Measurements from ENCODE around the gene FRMD4B.

Gene FRMD4B

DNA sequence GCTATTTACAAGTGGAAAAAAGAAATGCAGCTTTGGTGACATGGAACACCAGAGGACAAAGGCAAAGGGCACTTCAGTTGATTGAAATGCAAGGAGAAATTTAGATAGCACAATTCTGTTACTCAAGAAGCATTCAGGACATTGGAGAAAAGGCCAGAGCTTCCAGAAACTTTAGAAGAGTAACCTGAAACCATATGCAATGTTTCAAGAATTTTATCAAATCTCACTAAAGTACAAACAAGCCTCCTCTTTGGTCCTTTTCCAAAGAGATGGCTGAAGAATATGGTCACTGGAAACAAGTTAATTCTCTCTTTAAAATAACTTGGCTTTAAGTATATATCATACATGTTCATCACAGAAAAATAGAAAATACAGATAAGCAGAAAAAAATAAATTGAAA is 248.9 kb downstream of the FRMD4B start:
- no peak for DNase-seq

DNA sequence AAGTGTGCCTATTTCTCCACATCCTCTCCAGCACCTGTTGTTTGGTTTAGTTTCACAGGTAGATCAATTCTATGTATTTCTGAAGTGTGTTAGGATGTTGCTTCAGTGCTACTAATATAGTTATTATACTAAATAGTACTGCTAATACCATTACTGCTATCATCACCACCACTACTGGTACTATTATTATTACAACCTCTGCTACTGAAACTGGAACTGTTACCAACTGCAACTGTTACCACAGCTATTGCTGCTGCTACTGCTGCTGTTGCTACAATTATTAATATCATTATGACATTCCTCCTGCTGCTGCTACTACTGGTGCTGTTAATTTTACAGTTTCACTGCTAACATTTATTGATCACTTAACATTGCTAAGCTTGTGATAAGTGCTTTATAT is 255.2 kb downstream of the FRMD4B start:
- DNase-seq, result no peak

DNA sequence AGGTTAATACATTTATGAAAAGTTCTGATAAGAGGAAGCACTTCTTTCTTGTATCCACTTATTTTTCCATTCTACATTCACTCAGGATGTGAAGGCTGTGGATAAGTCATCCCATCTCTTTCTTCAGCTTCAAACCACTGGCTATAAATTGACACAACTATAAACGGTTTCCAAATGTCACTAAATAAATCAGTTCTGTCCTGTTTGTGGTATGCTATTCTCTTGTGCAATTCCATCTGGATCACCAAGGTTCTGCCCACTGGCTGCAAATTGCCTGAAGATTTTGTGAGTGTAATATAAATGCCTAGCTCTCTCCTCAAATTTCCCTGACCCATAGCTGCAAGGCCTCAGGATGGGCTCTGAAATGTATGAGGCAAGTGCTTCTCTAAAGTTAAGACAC is 256.4 kb downstream of the FRMD4B start:
- no peak for DNase-seq

DNA sequence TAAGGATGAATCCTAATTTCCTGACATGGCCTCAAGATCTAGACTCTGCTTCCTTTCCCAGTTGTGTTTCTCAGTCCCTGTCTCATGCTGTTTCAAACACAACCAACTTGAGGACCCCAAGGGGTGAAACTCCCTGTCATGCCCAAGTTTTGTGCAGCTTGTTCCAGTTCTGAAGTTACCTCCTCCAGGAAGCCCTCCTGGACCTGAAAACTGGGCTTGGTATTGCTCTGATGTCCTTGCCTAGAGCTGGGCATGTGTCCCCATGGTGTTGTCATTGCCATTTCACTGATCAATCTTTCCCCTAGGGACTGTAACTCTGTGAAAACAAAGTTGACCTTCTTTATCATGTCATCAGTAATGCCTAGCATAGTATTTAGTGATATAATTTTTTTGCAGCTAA is 257.4 kb downstream of the FRMD4B start:
- no peak for DNase-seq

DNA sequence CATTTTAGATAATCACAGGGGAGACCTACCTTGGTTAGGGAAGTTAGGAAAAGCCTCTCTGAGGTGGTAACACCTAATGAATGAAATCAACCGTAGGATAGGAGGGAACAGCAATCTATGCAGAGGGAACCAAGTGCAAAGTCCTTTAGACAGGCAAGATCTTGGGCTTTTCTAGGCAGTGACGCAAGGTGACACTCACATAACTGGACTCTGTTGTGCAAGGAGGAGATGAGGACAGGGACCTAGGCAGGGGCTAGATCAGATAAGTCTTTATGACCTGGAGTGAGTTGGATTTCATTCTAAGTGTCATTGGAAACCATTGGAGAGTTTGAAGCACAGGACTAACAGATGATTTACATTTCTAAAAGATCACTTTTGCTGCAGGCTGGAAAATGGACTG is 258.9 kb downstream of the FRMD4B start:
- DNase-seq, result no peak

DNA sequence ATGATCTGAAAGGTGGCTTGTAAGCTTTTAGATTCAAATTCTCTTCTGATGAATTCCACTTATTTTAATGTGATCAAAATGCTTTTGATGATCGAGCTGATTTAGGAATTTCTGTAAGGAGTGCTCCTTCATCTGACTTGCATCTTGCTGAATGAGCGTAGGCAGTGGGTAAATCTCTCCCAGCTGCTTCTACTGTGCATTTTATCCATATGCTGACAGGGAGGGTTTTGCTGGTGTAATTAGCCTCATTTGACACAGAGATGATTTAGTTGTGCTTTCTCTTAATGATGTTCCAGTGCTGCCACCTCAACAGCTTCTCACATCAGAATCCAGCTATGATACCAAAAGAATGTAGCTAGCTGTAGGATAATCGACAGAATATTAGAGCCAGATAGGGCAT is 259.7 kb downstream of the FRMD4B start:
- DNase-seq, result peak in 1 of 51 donors; percentile 16

DNA sequence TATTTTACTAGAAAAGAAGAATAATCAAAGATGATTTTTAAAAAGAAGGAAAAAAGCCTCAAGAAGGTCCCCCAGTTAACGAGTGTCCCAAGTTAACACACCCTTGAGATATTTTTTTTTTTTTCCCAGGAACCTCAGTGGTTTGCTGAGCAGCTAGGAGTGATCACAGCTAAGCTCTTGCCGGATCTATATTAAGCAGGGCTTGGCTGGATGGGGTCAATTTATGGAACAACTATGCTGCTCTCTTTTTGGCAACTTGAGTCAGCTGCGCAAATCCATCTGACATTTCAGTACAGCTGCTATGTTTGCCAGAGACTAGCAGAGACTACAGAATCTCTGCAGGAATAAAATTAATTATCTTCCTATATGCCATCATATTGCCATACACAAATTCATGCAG is 263.5 kb downstream of the FRMD4B start, which contains the start of gene LMOD3:
TSS of gene LMOD3 (minus strand) at position 193 of the 400 bp plus-strand sequence. CDS start 209 bp downstream, outside the sequence.
- DNase-seq, result no peak

DNA sequence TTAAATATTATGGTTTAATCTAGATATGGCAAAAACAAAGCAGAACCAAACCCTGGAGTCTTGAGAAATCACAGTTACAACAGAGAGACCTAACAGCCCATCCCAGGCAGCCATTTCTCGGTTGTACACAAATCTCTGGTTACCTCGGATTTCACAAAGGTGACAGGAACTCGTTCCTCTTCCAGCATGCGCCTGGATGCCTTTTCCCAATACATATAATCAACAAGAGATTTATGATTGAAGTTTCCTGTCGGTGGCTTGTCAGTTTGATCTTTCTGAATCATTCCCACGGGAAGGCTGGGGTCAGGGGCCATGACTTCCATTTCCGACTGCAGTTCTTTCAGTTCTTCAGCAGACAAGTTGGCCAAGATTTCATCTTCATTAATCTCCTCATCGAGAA is 263.9 kb downstream of the FRMD4B start:
- no peak for DNase-seq

DNA sequence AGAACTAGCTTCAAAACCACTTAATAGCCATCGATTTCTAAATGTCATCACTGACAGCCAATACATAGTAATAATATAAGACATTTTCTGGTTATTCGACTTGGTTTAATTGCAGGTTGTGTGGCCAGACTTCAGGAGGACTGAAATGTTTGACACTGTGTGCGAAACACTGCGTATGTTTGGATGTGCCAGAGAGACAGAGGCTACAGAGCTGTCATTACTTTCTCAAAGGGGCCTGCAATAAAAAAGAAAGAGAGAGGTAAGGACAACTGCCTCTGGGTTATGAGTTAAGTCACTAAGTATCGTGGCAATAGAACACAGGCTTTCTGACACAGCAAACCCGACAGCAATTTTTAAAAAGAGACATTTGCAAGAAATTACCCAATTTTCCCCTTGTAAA is 264.4 kb downstream of the FRMD4B start:
- DNase-seq, result no peak

DNA sequence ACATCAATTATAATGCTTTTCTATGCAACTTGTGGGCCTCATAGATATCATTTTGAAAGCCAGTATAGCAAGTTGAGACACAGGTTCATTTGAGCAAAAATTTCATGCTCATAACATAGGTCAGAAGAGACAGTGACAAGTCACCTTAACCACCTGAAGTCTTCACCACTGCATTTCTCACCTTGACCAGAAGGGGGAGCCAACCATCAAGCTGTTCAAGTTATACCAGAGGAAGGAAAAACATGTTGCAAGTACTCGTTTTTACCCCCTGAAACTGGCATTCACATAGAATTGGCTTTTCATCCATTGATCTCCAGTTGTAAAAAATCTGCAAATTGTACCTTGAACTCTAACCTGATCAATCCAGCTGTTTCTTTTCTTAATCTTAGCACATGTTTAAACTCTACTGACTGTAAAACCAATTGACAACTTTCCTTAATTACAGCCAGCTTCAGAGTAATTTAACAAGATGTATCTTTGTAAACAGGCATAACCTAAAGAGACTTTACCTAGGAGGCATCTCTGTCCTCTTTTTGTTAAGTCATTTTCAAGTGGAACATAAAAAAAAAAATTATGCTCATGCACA is 264.9 kb downstream of the FRMD4B start:
- peak in 37 of 51 donors; percentile 2 to 84 (median 40) for DNase-seq

All from hypothalamus (tissue), 51 donors.